HepG2 (cell line): ENCODE results near the gene C19orf73. TPM values are rescaled to one million over a fixed set of nuclear protein-coding genes. Genes with fewer than 3 reads are reported as not detected.

Experiments used
- HMG20A ChIP-seq: IDR thresholded peaks from 2 replicates; pipeline ENCODE4 v1.6.1; 2016; ENCODE audit warnings: borderline replicate concordance
- KDM3A ChIP-seq: IDR thresholded peaks from 2 replicates; pipeline ENCODE4 v1.6.1; 2018; ENCODE audit warnings: low read depth, missing compliant biosample characterization
- MTA1 ChIP-seq: sonication (generic); formaldehyde crosslinking; IDR thresholded peaks from 2 replicates; pipeline ENCODE4 v1.4.0; 2020; ENCODE audit warnings: missing genetic modification reagents, mild to moderate bottlenecking, borderline replicate concordance
- NFKBIZ ChIP-seq: IDR thresholded peaks from 2 replicates; pipeline ENCODE4 v1.6.1; 2018; ENCODE audit warnings: missing genetic modification reagents, missing compliant biosample characterization
- NFYB ChIP-seq: sonication (generic); formaldehyde crosslinking; IDR thresholded peaks from 2 replicates; pipeline ENCODE4 v1.4.0; 2020; ENCODE audit warnings: missing genetic modification reagents
- PHF21A ChIP-seq: sonication (generic); formaldehyde crosslinking; IDR thresholded peaks from 2 replicates; pipeline ENCODE4 v1.5.0; 2020; ENCODE audit warnings: mild to moderate bottlenecking, missing genetic modification reagents
- REL ChIP-seq: sonication (generic); formaldehyde crosslinking; conservative IDR thresholded peaks from 2 replicates; pipeline ENCODE4 v1.8.0; 2022; ENCODE audit warnings: mild to moderate bottlenecking, missing genetic modification reagents, moderate library complexity
- RXRA ChIP-seq: sonication (generic); formaldehyde crosslinking; IDR thresholded peaks from 2 replicates; pipeline ENCODE4 v1.5.1; 2020; ENCODE audit warnings: missing genetic modification reagents
- SMC3 ChIP-seq: IDR thresholded peaks from 2 replicates; pipeline ENCODE4 v1.6.1; 2011; ENCODE audit warnings: low read length, improper control_type of control experiment
- SOX5 ChIP-seq: IDR thresholded peaks from 2 replicates; pipeline ENCODE4 v1.6.1; 2016; ENCODE audit warnings: borderline replicate concordance
- TEAD2 ChIP-seq: sonication (generic); formaldehyde crosslinking; IDR thresholded peaks from 2 replicates; pipeline ENCODE4 v1.9.0; 2021; ENCODE audit warnings: missing genetic modification reagents
- ZBTB3 ChIP-seq: sonication (generic); formaldehyde crosslinking; IDR thresholded peaks from 2 replicates; pipeline ENCODE4 v1.4.0; 2020; ENCODE audit warnings: low read depth, mild to moderate bottlenecking, moderate library complexity, missing genetic modification reagents, borderline replicate concordance
- ZFP1 ChIP-seq: IDR thresholded peaks from 2 replicates; pipeline ENCODE4 v1.6.1; 2016
- ZNF44 ChIP-seq: sonication (generic); formaldehyde crosslinking; IDR thresholded peaks from 2 replicates; pipeline ENCODE4 v1.5.1; 2020; ENCODE audit warnings: mild to moderate bottlenecking, missing genetic modification reagents
- ZNF564 ChIP-seq: sonication (generic); formaldehyde crosslinking; IDR thresholded peaks from 2 replicates; pipeline ENCODE4 v1.8.1; 2023; ENCODE audit warnings: mild to moderate bottlenecking, missing genetic modification reagents
- ZNF605 ChIP-seq: sonication (generic); formaldehyde crosslinking; IDR thresholded peaks from 2 replicates; pipeline ENCODE4 v1.8.0; 2022; ENCODE audit warnings: mild to moderate bottlenecking, missing genetic modification reagents
- ZNF768 ChIP-seq: sonication (generic); formaldehyde crosslinking; IDR thresholded peaks from 2 replicates; pipeline ENCODE4 v1.4.0; 2020; ENCODE audit warnings: missing genetic modification reagents
- polyA plus RNA-seq, 8 experiments: library from polyadenylated mRNA; depleted of rRNA in 3 of 8; stranded (reverse) in 7 of 8; unstranded in 1 of 8; fragments of >200 nt; fragmentation: Illumina TruSeq in 4 of 8; extraction: Trizol in 4 of 8; gene quantifications; 2 replicates each; pipeline versions ENCODE4 v1.2.1 to v1.2.3, GENCODE V29; 2011 to 2016; ENCODE audit warnings: low read depth in 4 of 8, missing spikeins in 1 of 8, mixed read lengths in 1 of 8; ENCODE audit not compliant: insufficient read depth in 1 of 8
- total RNA-seq, 5 experiments: library from RNA; depleted of rRNA; stranded (reverse); fragments of >200 nt; fragmentation: Illumina TruSeq; extraction: Trizol; gene quantifications; 2 replicates each; pipeline ENCODE4 v1.2.3, GENCODE V29; 2016; ENCODE audit warnings: low read depth in 1 of 5
- TF ChIP-seq, protein P1 (sequence below): sonication (generic); formaldehyde crosslinking; IDR thresholded peaks from 2 replicates; pipeline ENCODE4 v1.4.0; 2020; ENCODE audit warnings: mild to moderate bottlenecking, missing genetic modification reagents, borderline replicate concordance
- TF ChIP-seq, protein P2 (sequence below): fragments of 450-650 bp; IDR thresholded peaks from 2 replicates; pipeline ENCODE4 v1.6.1; 2017
- TF ChIP-seq, protein P3 (sequence below): sonication (generic); formaldehyde crosslinking; IDR thresholded peaks from 2 replicates; pipeline ENCODE4 v1.4.0; 2020; ENCODE audit warnings: missing genetic modification reagents, mild to moderate bottlenecking, borderline replicate concordance
- TF ChIP-seq, protein P4 (sequence below): sonication (generic); formaldehyde crosslinking; IDR thresholded peaks from 2 replicates; pipeline ENCODE4 v1.8.1; 2022; ENCODE audit warnings: low read depth, mild to moderate bottlenecking, missing genetic modification reagents

C19orf73 gene
- total and polyA plus RNA-seq, 2 of the 13 experiments (the other 11 are each of a cell fraction or from before 2014, with no cell fraction given): 1.4 to 1.5 TPM

DNA sequence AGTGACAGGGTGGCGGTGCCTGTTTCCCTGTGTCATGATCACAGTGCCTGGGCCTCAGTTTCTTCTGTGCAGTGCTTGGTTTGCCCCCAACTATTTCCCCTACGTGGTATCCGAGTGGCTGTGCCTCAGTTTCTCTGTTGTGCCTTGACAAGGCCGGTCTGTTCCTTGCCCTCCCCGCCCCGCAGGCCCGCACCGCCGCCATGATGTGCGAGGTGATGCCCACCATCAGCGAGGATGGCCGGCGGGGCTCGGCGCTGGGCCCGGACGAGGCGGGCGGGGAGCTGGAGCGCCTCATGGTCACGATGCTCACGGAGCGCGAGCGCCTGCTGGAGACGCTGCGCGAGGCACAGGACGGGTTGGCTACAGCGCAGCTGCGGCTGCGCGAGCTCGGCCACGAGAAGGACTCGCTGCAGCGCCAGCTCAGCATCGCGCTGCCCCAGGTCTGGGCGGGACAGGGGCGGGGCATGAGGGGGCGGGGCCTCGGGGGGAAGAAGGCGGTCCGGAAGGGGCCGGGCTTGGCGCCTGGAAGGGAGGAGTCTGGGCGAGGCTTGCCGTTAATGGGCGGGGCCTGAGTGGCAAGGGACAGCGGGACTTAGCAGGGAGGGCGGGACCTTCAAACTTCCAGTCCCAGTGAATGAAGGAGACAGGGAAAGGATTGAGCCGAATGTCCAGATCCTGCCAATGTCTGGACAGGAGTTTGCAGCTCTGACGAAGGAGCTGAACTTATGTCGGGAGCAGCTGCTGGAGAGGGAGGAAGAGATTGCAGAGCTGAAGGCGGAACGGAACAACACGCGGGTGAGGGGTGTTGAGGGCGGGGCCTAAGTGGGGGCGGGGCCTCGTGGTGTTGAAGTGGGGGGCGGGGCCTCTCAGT is 9.0 kb upstream of the C19orf73 start (continued):
- TF ChIP-seq, protein P1, sequence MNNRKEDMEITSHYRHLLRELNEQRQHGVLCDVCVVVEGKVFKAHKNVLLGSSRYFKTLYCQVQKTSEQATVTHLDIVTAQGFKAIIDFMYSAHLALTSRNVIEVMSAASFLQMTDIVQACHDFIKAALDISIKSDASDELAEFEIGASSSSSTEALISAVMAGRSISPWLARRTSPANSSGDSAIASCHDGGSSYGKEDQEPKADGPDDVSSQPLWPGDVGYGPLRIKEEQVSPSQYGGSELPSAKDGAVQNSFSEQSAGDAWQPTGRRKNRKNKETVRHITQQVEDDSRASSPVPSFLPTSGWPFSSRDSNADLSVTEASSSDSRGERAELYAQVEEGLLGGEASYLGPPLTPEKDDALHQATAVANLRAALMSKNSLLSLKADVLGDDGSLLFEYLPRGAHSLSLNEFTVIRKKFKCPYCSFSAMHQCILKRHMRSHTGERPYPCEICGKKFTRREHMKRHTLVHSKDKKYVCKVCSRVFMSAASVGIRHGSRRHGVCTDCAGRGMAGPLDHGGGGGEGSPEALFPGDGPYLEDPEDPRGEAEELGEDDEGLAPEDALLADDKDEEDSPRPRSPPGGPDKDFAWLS: no peak
- peak; percentile 99 for TF ChIP-seq REL (CRISPR knock-in tag)
- peak; percentile 91; the same call in 1 of the 2 replicates for TF ChIP-seq MTA1 (CRISPR knock-in tag)
- peak; percentile 99 for TF ChIP-seq ZNF605 (CRISPR knock-in tag)
- TF ChIP-seq PHF21A (CRISPR knock-in tag): no peak
- TF ChIP-seq, protein P2, sequence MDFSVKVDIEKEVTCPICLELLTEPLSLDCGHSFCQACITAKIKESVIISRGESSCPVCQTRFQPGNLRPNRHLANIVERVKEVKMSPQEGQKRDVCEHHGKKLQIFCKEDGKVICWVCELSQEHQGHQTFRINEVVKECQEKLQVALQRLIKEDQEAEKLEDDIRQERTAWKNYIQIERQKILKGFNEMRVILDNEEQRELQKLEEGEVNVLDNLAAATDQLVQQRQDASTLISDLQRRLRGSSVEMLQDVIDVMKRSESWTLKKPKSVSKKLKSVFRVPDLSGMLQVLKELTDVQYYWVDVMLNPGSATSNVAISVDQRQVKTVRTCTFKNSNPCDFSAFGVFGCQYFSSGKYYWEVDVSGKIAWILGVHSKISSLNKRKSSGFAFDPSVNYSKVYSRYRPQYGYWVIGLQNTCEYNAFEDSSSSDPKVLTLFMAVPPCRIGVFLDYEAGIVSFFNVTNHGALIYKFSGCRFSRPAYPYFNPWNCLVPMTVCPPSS: no peak
- TF ChIP-seq NFKBIZ (CRISPR knock-in tag): peak; percentile 87
- TF ChIP-seq NFYB: no peak
- TF ChIP-seq ZBTB3 (CRISPR knock-in tag): peak; percentile 89; the same call in 1 of the 2 replicates
- TF ChIP-seq ZNF44 (CRISPR knock-in tag): peak; percentile 98
- TF ChIP-seq ZFP1 (CRISPR knock-in tag): peak; percentile 42; the same call in 1 of the 2 replicates
- TF ChIP-seq ZNF768 (CRISPR knock-in tag): peak; percentile 88
- TF ChIP-seq TEAD2 (CRISPR knock-in tag): peak; percentile 99
- TF ChIP-seq KDM3A (CRISPR knock-in tag): peak; percentile 62; the same call in 1 of the 2 replicates
- TF ChIP-seq, protein P3, sequence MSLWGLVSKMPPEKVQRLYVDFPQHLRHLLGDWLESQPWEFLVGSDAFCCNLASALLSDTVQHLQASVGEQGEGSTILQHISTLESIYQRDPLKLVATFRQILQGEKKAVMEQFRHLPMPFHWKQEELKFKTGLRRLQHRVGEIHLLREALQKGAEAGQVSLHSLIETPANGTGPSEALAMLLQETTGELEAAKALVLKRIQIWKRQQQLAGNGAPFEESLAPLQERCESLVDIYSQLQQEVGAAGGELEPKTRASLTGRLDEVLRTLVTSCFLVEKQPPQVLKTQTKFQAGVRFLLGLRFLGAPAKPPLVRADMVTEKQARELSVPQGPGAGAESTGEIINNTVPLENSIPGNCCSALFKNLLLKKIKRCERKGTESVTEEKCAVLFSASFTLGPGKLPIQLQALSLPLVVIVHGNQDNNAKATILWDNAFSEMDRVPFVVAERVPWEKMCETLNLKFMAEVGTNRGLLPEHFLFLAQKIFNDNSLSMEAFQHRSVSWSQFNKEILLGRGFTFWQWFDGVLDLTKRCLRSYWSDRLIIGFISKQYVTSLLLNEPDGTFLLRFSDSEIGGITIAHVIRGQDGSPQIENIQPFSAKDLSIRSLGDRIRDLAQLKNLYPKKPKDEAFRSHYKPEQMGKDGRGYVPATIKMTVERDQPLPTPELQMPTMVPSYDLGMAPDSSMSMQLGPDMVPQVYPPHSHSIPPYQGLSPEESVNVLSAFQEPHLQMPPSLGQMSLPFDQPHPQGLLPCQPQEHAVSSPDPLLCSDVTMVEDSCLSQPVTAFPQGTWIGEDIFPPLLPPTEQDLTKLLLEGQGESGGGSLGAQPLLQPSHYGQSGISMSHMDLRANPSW: no peak
- TF ChIP-seq SMC3: no peak
- peak; percentile 86; the same call in 1 of the 2 replicates for TF ChIP-seq RXRA (CRISPR knock-in tag)
- TF ChIP-seq ZNF564 (CRISPR knock-in tag): peak; percentile 98
- TF ChIP-seq SOX5 (CRISPR knock-in tag): peak; percentile 71
- TF ChIP-seq, protein P4, sequence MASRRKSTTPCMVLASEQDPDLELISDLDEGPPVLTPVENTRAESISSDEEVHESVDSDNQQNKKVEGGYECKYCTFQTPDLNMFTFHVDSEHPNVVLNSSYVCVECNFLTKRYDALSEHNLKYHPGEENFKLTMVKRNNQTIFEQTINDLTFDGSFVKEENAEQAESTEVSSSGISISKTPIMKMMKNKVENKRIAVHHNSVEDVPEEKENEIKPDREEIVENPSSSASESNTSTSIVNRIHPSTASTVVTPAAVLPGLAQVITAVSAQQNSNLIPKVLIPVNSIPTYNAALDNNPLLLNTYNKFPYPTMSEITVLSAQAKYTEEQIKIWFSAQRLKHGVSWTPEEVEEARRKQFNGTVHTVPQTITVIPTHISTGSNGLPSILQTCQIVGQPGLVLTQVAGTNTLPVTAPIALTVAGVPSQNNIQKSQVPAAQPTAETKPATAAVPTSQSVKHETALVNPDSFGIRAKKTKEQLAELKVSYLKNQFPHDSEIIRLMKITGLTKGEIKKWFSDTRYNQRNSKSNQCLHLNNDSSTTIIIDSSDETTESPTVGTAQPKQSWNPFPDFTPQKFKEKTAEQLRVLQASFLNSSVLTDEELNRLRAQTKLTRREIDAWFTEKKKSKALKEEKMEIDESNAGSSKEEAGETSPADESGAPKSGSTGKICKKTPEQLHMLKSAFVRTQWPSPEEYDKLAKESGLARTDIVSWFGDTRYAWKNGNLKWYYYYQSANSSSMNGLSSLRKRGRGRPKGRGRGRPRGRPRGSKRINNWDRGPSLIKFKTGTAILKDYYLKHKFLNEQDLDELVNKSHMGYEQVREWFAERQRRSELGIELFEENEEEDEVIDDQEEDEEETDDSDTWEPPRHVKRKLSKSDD: peak; percentile 86; the same call in 1 of the 2 replicates
- TF ChIP-seq HMG20A: no peak
